ENCODE results near the gene BCAP29. TPM values are rescaled to one million over a fixed set of nuclear protein-coding genes. Genes with fewer than 3 reads are reported as not detected.

BCAP29 gene
- total RNA-seq, 1 experiment from 2014 or later = 43.2 TPM

DNA sequence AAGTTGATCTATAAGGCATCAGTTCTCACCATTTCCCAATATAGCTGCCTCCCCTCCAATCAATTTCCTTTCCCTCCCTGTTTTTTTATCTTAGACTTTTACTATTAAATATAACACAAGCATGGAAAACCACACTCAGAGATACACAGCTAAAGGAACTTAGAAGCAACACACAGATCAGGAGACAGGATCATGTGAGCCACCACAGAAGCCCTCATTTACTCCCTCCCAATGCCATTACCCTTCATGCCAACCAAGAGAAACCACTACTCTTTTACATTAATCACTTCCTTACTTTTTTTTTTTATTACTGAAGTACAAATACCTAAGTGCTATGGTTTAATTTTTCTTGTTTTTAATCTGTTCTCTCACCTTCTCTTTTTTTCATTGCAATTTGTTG is 49.3 kb upstream of the BCAP29 start (continued):
- TF ChIP-seq, protein P1, sequence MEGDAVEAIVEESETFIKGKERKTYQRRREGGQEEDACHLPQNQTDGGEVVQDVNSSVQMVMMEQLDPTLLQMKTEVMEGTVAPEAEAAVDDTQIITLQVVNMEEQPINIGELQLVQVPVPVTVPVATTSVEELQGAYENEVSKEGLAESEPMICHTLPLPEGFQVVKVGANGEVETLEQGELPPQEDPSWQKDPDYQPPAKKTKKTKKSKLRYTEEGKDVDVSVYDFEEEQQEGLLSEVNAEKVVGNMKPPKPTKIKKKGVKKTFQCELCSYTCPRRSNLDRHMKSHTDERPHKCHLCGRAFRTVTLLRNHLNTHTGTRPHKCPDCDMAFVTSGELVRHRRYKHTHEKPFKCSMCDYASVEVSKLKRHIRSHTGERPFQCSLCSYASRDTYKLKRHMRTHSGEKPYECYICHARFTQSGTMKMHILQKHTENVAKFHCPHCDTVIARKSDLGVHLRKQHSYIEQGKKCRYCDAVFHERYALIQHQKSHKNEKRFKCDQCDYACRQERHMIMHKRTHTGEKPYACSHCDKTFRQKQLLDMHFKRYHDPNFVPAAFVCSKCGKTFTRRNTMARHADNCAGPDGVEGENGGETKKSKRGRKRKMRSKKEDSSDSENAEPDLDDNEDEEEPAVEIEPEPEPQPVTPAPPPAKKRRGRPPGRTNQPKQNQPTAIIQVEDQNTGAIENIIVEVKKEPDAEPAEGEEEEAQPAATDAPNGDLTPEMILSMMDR (IDR thresholded peaks at IDR 0.05 in 2 of 3, conservative IDR thresholded peaks at IDR 0.05 in 1 of 3; ENCODE audit: borderline replicate concordance in 1 of 3, insufficient read depth in 1 of 3, low read depth in 2 of 3, low read length in 2 of 3) = no peak
- TF ChIP-seq SRF (IDR thresholded peaks at IDR 0.05; ENCODE audit: low read depth) = no peak

GRCh38 chr7:107534139-107534538 is 45.9 kb upstream of the BCAP29 start:
- ChIA-PET RAD21 (ENCODE audit: low non-redundant PET in 1 of 2, low total read pairs in 2 of 2, uncharacterized antibody in 2 of 2, unreplicated experiment in 2 of 2) (no interaction called here), POLR2A (no interaction called here), CTCF (no interaction called here)
- TF ChIP-seq JUND (IDR thresholded peaks at IDR 0.05) (no peak), EZH2phosphoT487 (IDR thresholded peaks at IDR 0.05; ENCODE audit: borderline replicate concordance) (no peak), SIN3A (IDR thresholded peaks at IDR 0.05; ENCODE audit: low read depth) (no peak), TCF7L2 (IDR thresholded peaks at IDR 0.05; ENCODE audit: borderline replicate concordance, extremely low read depth, insufficient read depth, insufficient read length) (no peak), RAD21 (IDR thresholded peaks at IDR 0.05; ENCODE audit: low read depth) (no peak), CBX3 (IDR thresholded peaks at IDR 0.05; ENCODE audit: low read depth) (no peak), POLR2AphosphoS5 (IDR thresholded peaks at IDR 0.05; ENCODE audit: low read depth, low read length) (no peak), YY1 (IDR thresholded peaks at IDR 0.05; ENCODE audit: extremely low read depth, insufficient replicate concordance, low read depth, low read length) (no peak), SRF (IDR thresholded peaks at IDR 0.05; ENCODE audit: low read depth) (no peak), ZFX (IDR thresholded peaks at IDR 0.05) (no peak), FOSL1 (IDR thresholded peaks at IDR 0.05; ENCODE audit: low read depth) (no peak), CEBPB (IDR thresholded peaks at IDR 0.05; ENCODE audit: low read depth) (no peak)
- TF ChIP-seq, protein P2, sequence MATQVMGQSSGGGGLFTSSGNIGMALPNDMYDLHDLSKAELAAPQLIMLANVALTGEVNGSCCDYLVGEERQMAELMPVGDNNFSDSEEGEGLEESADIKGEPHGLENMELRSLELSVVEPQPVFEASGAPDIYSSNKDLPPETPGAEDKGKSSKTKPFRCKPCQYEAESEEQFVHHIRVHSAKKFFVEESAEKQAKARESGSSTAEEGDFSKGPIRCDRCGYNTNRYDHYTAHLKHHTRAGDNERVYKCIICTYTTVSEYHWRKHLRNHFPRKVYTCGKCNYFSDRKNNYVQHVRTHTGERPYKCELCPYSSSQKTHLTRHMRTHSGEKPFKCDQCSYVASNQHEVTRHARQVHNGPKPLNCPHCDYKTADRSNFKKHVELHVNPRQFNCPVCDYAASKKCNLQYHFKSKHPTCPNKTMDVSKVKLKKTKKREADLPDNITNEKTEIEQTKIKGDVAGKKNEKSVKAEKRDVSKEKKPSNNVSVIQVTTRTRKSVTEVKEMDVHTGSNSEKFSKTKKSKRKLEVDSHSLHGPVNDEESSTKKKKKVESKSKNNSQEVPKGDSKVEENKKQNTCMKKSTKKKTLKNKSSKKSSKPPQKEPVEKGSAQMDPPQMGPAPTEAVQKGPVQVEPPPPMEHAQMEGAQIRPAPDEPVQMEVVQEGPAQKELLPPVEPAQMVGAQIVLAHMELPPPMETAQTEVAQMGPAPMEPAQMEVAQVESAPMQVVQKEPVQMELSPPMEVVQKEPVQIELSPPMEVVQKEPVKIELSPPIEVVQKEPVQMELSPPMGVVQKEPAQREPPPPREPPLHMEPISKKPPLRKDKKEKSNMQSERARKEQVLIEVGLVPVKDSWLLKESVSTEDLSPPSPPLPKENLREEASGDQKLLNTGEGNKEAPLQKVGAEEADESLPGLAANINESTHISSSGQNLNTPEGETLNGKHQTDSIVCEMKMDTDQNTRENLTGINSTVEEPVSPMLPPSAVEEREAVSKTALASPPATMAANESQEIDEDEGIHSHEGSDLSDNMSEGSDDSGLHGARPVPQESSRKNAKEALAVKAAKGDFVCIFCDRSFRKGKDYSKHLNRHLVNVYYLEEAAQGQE (IDR thresholded peaks at IDR 0.05; ENCODE audit: low read depth) = no peak
- TF ChIP-seq, protein P1 (IDR thresholded peaks at IDR 0.05 in 2 of 3, conservative IDR thresholded peaks at IDR 0.05 in 1 of 3; ENCODE audit: borderline replicate concordance in 1 of 3, insufficient read depth in 1 of 3, low read depth in 2 of 3, low read length in 2 of 3) = no peak
- BruUV-seq (replicated peaks) = no TSS peak
- Histone ChIP-seq H3K9me2 (ENCODE audit: insufficient read depth) (no peaks in the 10 kb centered on the region), H3K4me3 (replicated peaks in 1 of 2; ENCODE audit: low read depth in 1 of 2, low read length in 2 of 2) (no peak overlapping the region), H4K20me1 (ENCODE audit: insufficient read depth) (no peaks in the 10 kb centered on the region), H3K27me3 (ENCODE audit: insufficient read depth, low read length) (no peaks in the 10 kb centered on the region), H3K4me2 (ENCODE audit: low read length) (no peak overlapping the region), H3K27ac (ENCODE audit: low read depth, low read length) (no peak overlapping the region), H3K9ac (ENCODE audit: low read length) (no peak overlapping the region), H3K9me3 (ENCODE audit: control insufficient read depth in 1 of 2, insufficient read depth in 1 of 2, low read depth in 1 of 2, low read length in 2 of 2) (no peaks in the 10 kb centered on the region), H3K36me3 (ENCODE audit: control insufficient read depth in 1 of 2, insufficient read depth in 2 of 2, low read length in 2 of 2) (no peaks in the 10 kb centered on the region), H2AFZ (ENCODE audit: low read depth, low read length, poor library complexity, severe bottlenecking) (no peak overlapping the region), H3K4me1 (ENCODE audit: control insufficient read depth in 1 of 2, insufficient read depth in 2 of 2, low read length in 2 of 2) (no peaks in the 10 kb centered on the region; a peak in 1 of 4 replicates), H3K79me2 (ENCODE audit: insufficient read depth, low read length) (peaks cover 2% of the 10 kb centered on the region; the same call in 1 of the 2 replicates)
- ATAC-seq (no peak), DNase-seq (ENCODE audit: low read depth, low spot score) (no peak)
- intact Hi-C loops (cut with micrococcal nuclease) = no loop called here
